NCI-H1417 treated with DMSO at 0.1 percent for 48 hours (cell line): ENCODE data around the gene CCL7.

Source experiments
- DNase-seq: peaks from one replicate; lab custom pipeline; 2025; lab: John Stamatoyannopoulos, UW

Gene CCL7

GRCh38 chr17:34246881-34247280 is 23.1 kb upstream of the CCL7 start:
- no peak for DNase-seq

GRCh38 chr17:34248511-34249024 is 21.5 kb upstream of the CCL7 start:
- no peak for DNase-seq

GRCh38 chr17:34249061-34249460 is 21.0 kb upstream of the CCL7 start:
- no peak for DNase-seq

GRCh38 chr17:34249478-34249877 is 20.5 kb upstream of the CCL7 start:
- no peak for DNase-seq

GRCh38 chr17:34251186-34251585 is 18.8 kb upstream of the CCL7 start:
- no peak for DNase-seq

GRCh38 chr17:34252095-34252443 is 18.0 kb upstream of the CCL7 start:
- DNase-seq = no peak

- DNase-seq = no peak
These were observed 17.4 kb upstream of the CCL7 start for GRCh38 chr17:34252444-34253138.

- DNase-seq = no peak
These were observed 16.9 kb upstream of the CCL7 start for GRCh38 chr17:34253139-34253525.

- DNase-seq = no peak
These were observed 15.9 kb upstream of the CCL7 start for GRCh38 chr17:34254146-34254545.

- DNase-seq = no peak
These were observed 15.2 kb upstream of the CCL7 start, which contains the start of gene CCL2 for GRCh38 chr17:34254651-34255380. Gene CCL2 (plus strand): TSS chr17:34255285. CDS start chr17:34255350, 65 bp downstream.

- no peak for DNase-seq
These were observed 14.7 kb upstream of the CCL7 start for GRCh38 chr17:34255381-34255732.

GRCh38 chr17:34255841-34256240 is 14.2 kb upstream of the CCL7 start:
- DNase-seq = no peak

- DNase-seq = no peak
These were observed 12.6 kb upstream of the CCL7 start for GRCh38 chr17:34257299-34257985.

GRCh38 chr17:34257986-34258326 is 12.1 kb upstream of the CCL7 start:
- DNase-seq = no peak

GRCh38 chr17:34259146-34259545 is 10.9 kb upstream of the CCL7 start:
- DNase-seq = no peak

GRCh38 chr17:34260861-34261260 is 9.2 kb upstream of the CCL7 start:
- no peak for DNase-seq

- no peak for DNase-seq
These were observed 8.3 kb upstream of the CCL7 start for GRCh38 chr17:34261568-34262337.

GRCh38 chr17:34265711-34266110 is 4.3 kb upstream of the CCL7 start:
- no peak for DNase-seq

GRCh38 chr17:34275881-34276280 is 5.9 kb downstream of the CCL7 start:
- DNase-seq = no peak

- no peak for DNase-seq
These were observed 6.8 kb downstream of the CCL7 start for GRCh38 chr17:34276826-34277225.

- DNase-seq = no peak
These were observed 13.6 kb downstream of the CCL7 start for GRCh38 chr17:34283571-34283970.

GRCh38 chr17:34285286-34285792 is 15.3 kb downstream of the CCL7 start, which contains the start of gene CCL11:
Gene CCL11 (plus strand): TSS chr17:34285742. CDS start chr17:34285809, 67 bp downstream.
- DNase-seq = no peak
